HG03280 (cell line): ENCODE measurements around the gene CACNA1B.
"Not testable (repeated sequence)": the region's sequence is repeated elsewhere in the genome, so short reads cannot be mapped to it uniquely, and the experiment has no call there.

Experiments
- ATAC-seq: cut with Tn5 transposase; IDR thresholded peaks from one replicate; pipeline ENCODE4 v1.9.1; 2021; ENCODE audit warnings: mild to moderate bottlenecking, moderate library complexity; ENCODE audit not compliant: unreplicated experiment

The CACNA1B gene

GRCh38 chr9:138111607-138112006 lies 234.0 kb downstream of the CACNA1B start:
- ATAC-seq = no peak

GRCh38 chr9:138112090-138112748 lies 234.6 kb downstream of the CACNA1B start:
- no peak for ATAC-seq

GRCh38 chr9:138112791-138113600 lies 235.4 kb downstream of the CACNA1B start:
- no peak for ATAC-seq

- not testable (repeated sequence) for ATAC-seq
Observed at GRCh38 chr9:138113701-138114325, 236.2 kb downstream of the CACNA1B start.

- no peak for ATAC-seq
Observed at GRCh38 chr9:138114501-138115245, 237.1 kb downstream of the CACNA1B start.

GRCh38 chr9:138115506-138115905 lies 237.9 kb downstream of the CACNA1B start:
- no peak for ATAC-seq

- no peak for ATAC-seq
Observed at GRCh38 chr9:138116521-138116920, 238.9 kb downstream of the CACNA1B start.

GRCh38 chr9:138117101-138117750 lies 239.6 kb downstream of the CACNA1B start:
- no peak for ATAC-seq

- no peak for ATAC-seq
Observed at GRCh38 chr9:138117836-138118235, 240.3 kb downstream of the CACNA1B start.

- ATAC-seq = no peak
Observed at GRCh38 chr9:138118601-138119071, 241.1 kb downstream of the CACNA1B start.

GRCh38 chr9:138119202-138120027 lies 241.8 kb downstream of the CACNA1B start:
- ATAC-seq = no peak

GRCh38 chr9:138120072-138120471 lies 242.5 kb downstream of the CACNA1B start:
- ATAC-seq = no peak

GRCh38 chr9:138120511-138121437 lies 243.2 kb downstream of the CACNA1B start:
- no peak for ATAC-seq

- no peak for ATAC-seq
Observed at GRCh38 chr9:138121438-138122050, 244.0 kb downstream of the CACNA1B start.

GRCh38 chr9:138122201-138122600 lies 244.6 kb downstream of the CACNA1B start:
- no peak for ATAC-seq

- no peak for ATAC-seq
Observed at GRCh38 chr9:138122676-138123075, 245.1 kb downstream of the CACNA1B start.

- no peak for ATAC-seq
Observed at GRCh38 chr9:138123086-138123485, 245.5 kb downstream of the CACNA1B start.
